Measurements from ENCODE around the gene RBM19. TPM values are rescaled to one million over a fixed set of nuclear protein-coding genes. Genes with fewer than 3 reads are reported as not detected.

The RBM19 gene
- total RNA-seq, 8 experiments from 2014 or later, result 9.0 to 51.7 (median 20.2) TPM

DNA sequence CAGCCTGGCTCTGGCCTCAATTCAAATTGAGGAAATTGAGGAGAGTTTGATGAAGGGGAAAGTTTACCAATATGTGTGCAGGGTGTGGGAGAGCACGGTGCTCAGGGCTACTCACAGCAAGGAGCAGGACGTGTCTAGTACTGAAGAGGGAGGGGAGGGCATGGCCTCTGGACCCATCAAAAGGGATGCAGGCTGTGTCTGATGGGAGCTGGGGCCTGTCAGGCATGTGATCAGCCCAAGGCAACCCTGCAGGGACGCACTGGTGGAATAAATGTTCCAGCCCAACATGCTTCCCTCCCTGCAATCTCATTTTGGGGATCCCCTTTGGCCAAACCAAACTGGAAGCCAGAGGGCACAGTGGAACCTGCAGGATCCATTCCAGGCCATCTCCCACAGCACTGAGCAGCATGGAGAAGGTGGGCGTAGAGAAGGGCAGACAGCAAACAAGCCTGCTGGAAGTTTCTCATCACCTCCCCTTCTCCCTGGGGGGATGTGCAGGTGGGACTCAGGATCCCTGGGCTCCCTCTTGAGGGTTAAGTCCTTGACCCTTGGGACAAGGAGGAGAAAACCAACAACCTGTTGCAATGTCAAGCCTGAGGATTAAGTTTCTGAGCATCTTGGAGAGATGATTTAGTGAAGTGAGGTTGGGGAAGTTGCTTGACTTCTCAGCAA lies 17.8 kb upstream of the RBM19 start:
- ATAC-seq (replicated peaks in 6 of 8), result no peak
- in situ Hi-C loops (cut with MboI; ENCODE audit: low pct_unique_long_range_greater_than_20kb in 2 of 9, low sequenced_read_pairs in 9 of 9, unreplicated experiment in 9 of 9), result loop anchor here in 6 of 9 experiments (10.0 to 25.0 kb wide), 3 partner anchors 528 to 1928 kb away; no protein-coding TSS in a partner anchor
- H3K4me1 ChIP-seq (replicated peaks in 1 of 2), result no peaks in the 10 kb centered on the region
- H3K27ac ChIP-seq, result no peak overlapping the region
- no peak overlapping the region for H3K4me3 ChIP-seq
- 0 to 55% (median 14%) methylated on average over 1 to 4 of the region's 4 CpGs; no CpG with 5 or more reads in 5 of the 10 experiments for WGBS, 10 experiments

DNA sequence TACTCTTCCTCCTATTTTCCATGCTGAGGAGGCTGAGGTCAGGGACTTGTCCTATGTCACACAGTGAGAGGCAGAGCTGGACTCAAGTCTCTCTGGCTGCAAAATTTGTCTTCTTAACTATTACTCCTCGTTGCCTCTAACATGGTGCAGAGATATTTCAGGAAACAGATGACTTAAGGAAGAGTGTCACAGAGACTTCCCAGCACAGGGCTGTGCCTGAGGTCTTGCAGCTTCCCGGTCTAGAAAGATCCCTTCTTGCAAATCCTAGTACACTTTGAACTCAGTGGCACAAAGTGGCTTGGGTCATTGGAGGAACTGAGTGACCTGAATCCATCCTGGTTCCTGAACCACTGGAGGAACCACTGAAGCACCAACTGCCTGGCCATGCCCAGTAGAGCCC lies 17.1 kb upstream of the RBM19 start:
- H3K27ac ChIP-seq, result no peak overlapping the region
- H3K4me1 ChIP-seq (replicated peaks in 1 of 2), result no peaks in the 10 kb centered on the region
- in situ Hi-C loops (cut with MboI; ENCODE audit: low pct_unique_long_range_greater_than_20kb in 2 of 9, low sequenced_read_pairs in 9 of 9, unreplicated experiment in 9 of 9), result loop anchor here in 6 of 9 experiments (10.0 to 25.0 kb wide), 3 partner anchors 529 to 1929 kb away; no protein-coding TSS in a partner anchor
- 0 to 70% (median 33%) methylated on average over 1 to 2 of the region's 2 CpGs; no CpG with 5 or more reads in 3 of the 10 experiments for WGBS, 10 experiments
- peak in 1 of 8 experiments; percentile 59 for ATAC-seq (replicated peaks in 6 of 8)
- H3K4me3 ChIP-seq, result no peak overlapping the region

DNA sequence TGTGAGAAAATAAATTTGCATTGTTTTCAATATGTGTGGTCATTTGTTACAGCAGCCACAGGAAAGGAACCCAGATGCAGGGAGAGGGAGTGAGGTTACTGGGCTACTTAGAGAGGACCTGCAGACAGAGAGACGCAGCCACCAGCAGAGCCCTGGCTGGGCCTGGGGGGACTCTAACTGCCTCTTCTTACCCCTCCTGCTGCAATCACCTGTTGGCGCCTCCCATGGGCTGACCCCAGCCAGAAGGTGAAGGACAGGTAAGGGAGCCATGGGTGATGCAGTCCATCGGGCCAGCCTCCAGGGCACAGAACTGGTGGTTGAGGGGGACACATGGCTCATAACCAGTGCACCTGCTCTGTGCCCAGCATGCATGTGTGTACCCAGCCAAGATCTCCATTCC lies 15.8 kb upstream of the RBM19 start:
- in situ Hi-C loops (cut with MboI; ENCODE audit: low pct_unique_long_range_greater_than_20kb in 2 of 9, low sequenced_read_pairs in 9 of 9, unreplicated experiment in 9 of 9), result loop anchor here in 6 of 9 experiments (10.0 to 25.0 kb wide), 3 partner anchors 530 to 1930 kb away; no protein-coding TSS in a partner anchor
- WGBS, 10 experiments, result 60 to 100% (median 100%) methylated on average over 1 to 2 of the region's 3 CpGs; no CpG with 5 or more reads in 4 of the 10 experiments
- ATAC-seq (replicated peaks in 6 of 8), result no peak

DNA sequence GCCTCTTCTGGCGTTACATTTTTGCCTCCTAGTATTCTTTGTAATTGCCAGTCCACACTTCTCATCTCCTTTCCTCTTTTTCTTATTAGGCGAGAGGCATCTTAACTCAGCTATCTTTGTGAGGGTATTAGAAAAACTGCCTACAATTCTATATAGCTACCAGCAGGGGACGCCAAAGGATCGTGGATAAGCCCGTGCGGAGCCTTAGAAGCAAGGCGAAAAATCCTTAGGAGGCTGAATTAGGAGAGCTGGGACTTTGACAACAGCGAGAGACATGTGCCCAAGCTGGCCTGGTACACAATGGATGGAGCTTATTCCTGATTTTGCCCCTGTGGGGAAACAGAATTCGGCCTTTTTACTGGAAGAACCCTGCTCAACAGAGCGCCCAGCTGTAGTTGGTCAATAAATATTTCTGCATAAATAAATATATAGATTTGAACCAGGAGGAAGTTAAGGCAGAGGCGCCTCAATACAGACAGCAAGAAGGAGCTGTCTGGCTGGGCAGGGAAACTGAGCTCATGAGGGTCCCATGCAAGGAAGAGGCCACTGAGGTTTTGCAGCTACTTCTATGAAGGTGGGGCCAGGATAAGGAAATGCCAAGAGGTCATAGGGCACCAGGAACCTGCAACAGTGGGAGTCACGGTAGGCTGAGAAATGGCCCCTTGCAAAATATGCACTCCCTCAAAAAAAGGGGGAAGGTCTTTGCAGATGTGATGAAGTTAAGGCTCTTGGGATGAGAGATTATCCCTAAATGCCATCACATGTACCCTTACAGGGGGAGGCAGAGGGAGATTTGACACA lies 14.6 kb upstream of the RBM19 start:
- WGBS, 10 experiments, result 0 to 47% (median 12%) methylated on average over 1 to 10 of the region's 12 CpGs; no CpG with 5 or more reads in 1 of the 10 experiments
- ATAC-seq (replicated peaks in 6 of 8), result peak; percentile 54 to 85 (median 60)
- in situ Hi-C loops (cut with MboI; ENCODE audit: low pct_unique_long_range_greater_than_20kb in 2 of 9, low sequenced_read_pairs in 9 of 9, unreplicated experiment in 9 of 9), result loop anchor here in 6 of 9 experiments (10.0 to 25.0 kb wide), 3 partner anchors 532 to 1932 kb away; no protein-coding TSS in a partner anchor
- no peak overlapping the region for H3K27ac ChIP-seq
- no peaks in the 10 kb centered on the region for H3K4me1 ChIP-seq (replicated peaks in 1 of 2)
- H3K4me3 ChIP-seq, result no peak overlapping the region

More for the DNA sequence above, 15.8 kb upstream of the RBM19 start:
- Histone ChIP-seq H3K4me1 (replicated peaks in 1 of 2) (no peaks in the 10 kb centered on the region), H3K27ac (no peak overlapping the region), H3K4me3 (no peak overlapping the region)

DNA sequence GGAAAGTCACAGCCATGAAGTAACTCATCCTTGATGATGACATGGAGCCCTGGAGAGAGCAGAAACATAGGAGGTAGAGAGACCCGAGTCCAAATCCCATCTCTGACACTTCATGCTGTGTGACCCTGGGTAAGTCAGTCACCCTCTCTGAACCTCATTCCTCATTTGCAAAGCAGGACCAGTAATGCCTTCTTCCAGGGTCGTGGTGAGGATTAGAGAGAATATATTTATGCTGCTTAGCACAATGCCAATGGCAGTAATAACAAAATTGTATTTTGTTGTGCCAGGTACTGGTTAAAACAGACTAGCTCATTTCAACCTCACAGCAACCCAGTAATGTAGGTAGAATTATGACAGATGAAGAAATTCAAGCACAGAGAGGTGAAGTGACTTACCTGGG lies 13.9 kb upstream of the RBM19 start:
- no peak overlapping the region for H3K4me3 ChIP-seq
- no peak overlapping the region for H3K27ac ChIP-seq
- in situ Hi-C loops (cut with MboI; ENCODE audit: low pct_unique_long_range_greater_than_20kb in 2 of 9, low sequenced_read_pairs in 9 of 9, unreplicated experiment in 9 of 9), result loop anchor here in 6 of 9 experiments (10.0 to 25.0 kb wide), 3 partner anchors 532 to 1932 kb away; no protein-coding TSS in a partner anchor
- no peak for ATAC-seq (replicated peaks in 6 of 8)
- 0 to 42% (median 13%) methylated on average over 1 to 2 of the region's 2 CpGs; no CpG with 5 or more reads in 3 of the 10 experiments for WGBS, 10 experiments
- H3K4me1 ChIP-seq (replicated peaks in 1 of 2), result no peaks in the 10 kb centered on the region

DNA sequence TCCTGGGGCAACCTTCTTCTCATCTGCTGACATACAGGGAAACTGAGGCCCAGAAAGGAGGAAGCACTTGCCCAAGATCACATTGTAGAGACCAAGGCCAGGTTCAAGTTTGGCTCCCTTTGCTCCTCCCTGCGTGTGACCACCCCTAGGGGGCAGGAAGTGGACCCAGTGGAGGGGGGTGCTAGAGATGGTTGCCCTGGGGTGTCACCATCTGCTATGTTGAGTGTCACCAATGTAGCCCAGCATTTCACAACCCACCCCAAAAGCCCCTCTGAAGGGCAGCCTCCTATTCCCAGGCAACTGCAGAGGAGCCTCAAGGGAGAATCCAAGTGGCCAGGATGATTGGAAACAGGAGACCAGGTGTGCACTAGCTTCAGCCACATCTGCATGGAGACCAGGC lies 12.0 kb upstream of the RBM19 start:
- Histone ChIP-seq H3K27ac (no peak overlapping the region), H3K4me1 (replicated peaks in 1 of 2) (no peaks in the 10 kb centered on the region), H3K4me3 (no peak overlapping the region)
- in situ Hi-C loops (cut with MboI; ENCODE audit: low pct_unique_long_range_greater_than_20kb in 2 of 9, low sequenced_read_pairs in 9 of 9, unreplicated experiment in 9 of 9), result loop anchor here in 5 of 9 experiments (25.0 kb wide), 2 partner anchors 534 to 1934 kb away; no protein-coding TSS in a partner anchor
- no peak for ATAC-seq (replicated peaks in 6 of 8)
- WGBS, 10 experiments, result 0 to 60% methylated on average over 1 of the region's 1 CpG; no CpG with 5 or more reads in 8 of the 10 experiments

DNA sequence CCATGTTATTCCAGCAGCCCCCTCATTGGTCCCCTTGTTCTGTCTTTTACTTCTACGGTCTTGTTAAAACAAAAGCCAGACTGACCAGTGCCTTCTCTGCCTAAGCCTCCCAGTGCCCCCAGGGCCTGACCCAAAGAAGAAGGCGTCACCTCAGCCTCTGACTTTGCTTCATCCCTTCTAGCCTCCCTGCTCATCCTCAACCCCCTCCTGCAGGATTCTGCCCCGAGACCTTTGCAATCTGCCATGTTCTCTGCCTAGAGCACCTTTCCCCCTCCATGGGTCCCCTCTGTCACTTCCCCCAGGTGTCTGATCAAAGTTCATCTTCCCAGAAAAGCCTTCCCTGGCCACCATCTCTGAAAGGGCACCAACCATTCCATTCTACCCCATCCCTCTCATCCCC lies 7.9 kb upstream of the RBM19 start:
- WGBS, 10 experiments, result 0 to 73% (median 43%) methylated on average over 1 to 3 of the region's 3 CpGs; no CpG with 5 or more reads in 2 of the 10 experiments
- Histone ChIP-seq H3K4me3 (no peak overlapping the region), H3K27ac (no peak overlapping the region), H3K4me1 (replicated peaks in 1 of 2) (no peaks in the 10 kb centered on the region)
- no peak for ATAC-seq (replicated peaks in 6 of 8)
- in situ Hi-C loops (cut with MboI; ENCODE audit: low pct_unique_long_range_greater_than_20kb in 2 of 9, low sequenced_read_pairs in 9 of 9, unreplicated experiment in 9 of 9), result no loop called here

DNA sequence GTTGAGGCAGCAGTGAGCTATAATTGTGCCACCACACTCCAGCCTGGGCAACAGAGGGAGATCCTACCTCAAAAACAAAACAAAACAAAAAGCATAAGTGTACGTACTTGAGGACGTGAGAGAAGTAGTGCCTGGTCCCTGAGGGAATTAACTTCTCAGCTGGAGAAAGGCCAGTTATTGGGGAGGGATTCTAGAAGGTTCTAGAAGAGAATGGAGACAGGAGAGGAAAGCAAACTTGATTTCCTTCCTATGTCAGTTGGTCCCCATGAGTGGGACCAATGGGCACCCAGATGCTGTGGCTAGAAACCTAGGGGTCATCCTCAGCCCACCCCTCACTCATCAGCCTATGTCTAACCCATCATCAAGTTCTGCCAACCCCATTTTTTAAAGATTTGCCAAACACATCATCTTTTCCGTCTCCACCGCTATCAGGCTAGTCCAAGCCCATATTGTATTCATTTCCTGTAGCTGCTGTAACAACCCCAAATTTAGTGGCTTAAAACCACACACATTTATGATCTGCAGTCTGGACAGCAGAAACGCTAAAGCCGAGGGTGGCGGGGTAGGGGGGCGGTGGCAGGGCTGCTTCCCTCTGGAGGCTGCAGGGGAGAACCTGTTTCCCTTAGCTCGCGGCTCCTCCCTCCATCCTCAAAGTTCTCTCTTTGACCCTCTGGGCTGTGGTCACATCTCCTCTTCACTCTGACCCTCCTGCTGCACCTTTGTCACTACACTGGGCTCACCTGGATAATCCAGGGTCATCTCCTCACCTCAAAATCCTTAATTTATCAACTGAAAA lies 7.2 kb upstream of the RBM19 start:
- in situ Hi-C loops (cut with MboI; ENCODE audit: low pct_unique_long_range_greater_than_20kb in 2 of 9, low sequenced_read_pairs in 9 of 9, unreplicated experiment in 9 of 9), result no loop called here
- 0 to 100% (median 70%) methylated on average over 1 to 6 of the region's 10 CpGs; no CpG with 5 or more reads in 1 of the 10 experiments for WGBS, 10 experiments

DNA sequence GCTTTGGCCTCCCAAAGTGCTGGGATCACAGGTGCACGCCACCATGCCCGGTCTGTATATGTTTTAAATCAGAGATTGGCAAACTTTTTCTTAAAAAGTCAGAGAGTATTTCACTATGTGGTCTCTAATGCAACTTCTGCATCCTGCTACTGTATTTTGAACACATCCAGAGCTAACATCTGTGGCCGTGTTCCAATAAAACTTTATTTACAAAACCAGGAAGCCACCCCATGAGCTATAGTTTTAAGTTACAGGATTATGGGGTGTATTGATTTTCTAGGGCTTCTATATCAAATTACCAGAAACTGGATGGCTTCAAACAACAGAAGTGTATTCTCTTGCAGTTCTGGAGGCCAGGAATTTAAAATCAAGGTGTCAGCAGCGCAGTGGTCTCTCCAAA lies 5.3 kb upstream of the RBM19 start:
- H3K4me3 ChIP-seq, result no peak overlapping the region
- ATAC-seq (replicated peaks in 6 of 8), result no peak
- in situ Hi-C loops (cut with MboI; ENCODE audit: low pct_unique_long_range_greater_than_20kb in 2 of 9, low sequenced_read_pairs in 9 of 9, unreplicated experiment in 9 of 9), result no loop called here
- 50 to 100% (median 80%) methylated on average over 1 to 3 of the region's 4 CpGs; no CpG with 5 or more reads in 3 of the 10 experiments for WGBS, 10 experiments
- peaks cover 0 to 2% of the 10 kb centered on the region in 2 donors for H3K4me1 ChIP-seq (replicated peaks in 1 of 2)
- no peak overlapping the region for H3K27ac ChIP-seq

More for the DNA sequence above, 7.2 kb upstream of the RBM19 start:
- no peak for ATAC-seq (replicated peaks in 6 of 8)
- no peaks in the 10 kb centered on the region for H3K4me1 ChIP-seq (replicated peaks in 1 of 2)
- H3K4me3 ChIP-seq, result no peak overlapping the region
- H3K27ac ChIP-seq, result no peak overlapping the region

DNA sequence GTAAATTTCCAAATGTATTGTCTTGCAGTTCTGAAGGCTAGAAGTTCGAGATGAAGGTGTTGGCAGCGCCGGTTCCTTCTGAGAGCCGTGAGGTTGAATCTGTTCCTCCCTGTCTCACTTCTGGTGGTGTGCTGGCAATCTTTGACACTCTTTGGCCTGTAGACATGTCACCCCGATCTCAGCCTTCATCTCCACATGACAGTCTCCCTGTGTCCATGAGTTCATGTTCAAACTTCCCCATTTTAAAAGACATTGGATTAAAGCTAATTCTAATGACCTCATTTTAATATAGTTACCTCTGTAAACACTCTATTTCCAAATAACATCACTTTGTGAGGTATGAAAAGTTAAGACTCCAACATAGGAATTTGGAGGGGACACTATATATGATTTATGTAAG lies 4.1 kb upstream of the RBM19 start:
- no peak overlapping the region for H3K27ac ChIP-seq
- in situ Hi-C loops (cut with MboI; ENCODE audit: low pct_unique_long_range_greater_than_20kb in 2 of 9, low sequenced_read_pairs in 9 of 9, unreplicated experiment in 9 of 9), result no loop called here
- ATAC-seq (replicated peaks in 6 of 8), result no peak
- H3K4me3 ChIP-seq, result no peak overlapping the region
- peaks cover 3 to 5% of the 10 kb centered on the region in 2 donors for H3K4me1 ChIP-seq (replicated peaks in 1 of 2)
- 30 to 81% (median 76%) methylated on average over 1 to 5 of the region's 5 CpGs; no CpG with 5 or more reads in 3 of the 10 experiments for WGBS, 10 experiments

DNA sequence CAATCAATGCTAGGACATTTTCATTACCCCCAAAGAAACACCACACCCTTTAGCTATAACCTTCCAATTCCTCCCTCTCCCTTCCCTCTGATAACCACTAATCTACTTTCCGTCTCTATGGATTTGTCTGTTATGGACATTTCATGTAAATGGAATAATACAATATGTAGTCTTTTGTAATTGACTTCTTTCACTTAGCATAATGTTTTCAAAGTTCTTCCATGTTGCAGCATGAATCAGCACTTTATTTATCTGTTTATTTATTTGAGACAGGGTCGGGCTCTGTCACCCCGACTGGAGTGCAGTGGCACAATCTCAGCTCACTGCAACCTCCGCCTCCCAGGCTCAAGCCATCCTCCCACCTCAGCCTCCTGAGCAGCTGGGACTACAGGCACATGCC lies 1.2 kb upstream of the RBM19 start:
- Histone ChIP-seq H3K27ac (no peak overlapping the region), H3K4me1 (replicated peaks in 1 of 2) (peaks cover 7 to 10% of the 10 kb centered on the region in 2 donors), H3K4me3 (no peak overlapping the region)
- WGBS, 10 experiments, result 42 to 100% (median 80%) methylated on average over 1 to 4 of the region's 4 CpGs; no CpG with 5 or more reads in 1 of the 10 experiments
- ATAC-seq (replicated peaks in 6 of 8), result peak in 1 of 8 experiments; percentile 5
- in situ Hi-C loops (cut with MboI; ENCODE audit: low pct_unique_long_range_greater_than_20kb in 2 of 9, low sequenced_read_pairs in 9 of 9, unreplicated experiment in 9 of 9), result no loop called here

DNA sequence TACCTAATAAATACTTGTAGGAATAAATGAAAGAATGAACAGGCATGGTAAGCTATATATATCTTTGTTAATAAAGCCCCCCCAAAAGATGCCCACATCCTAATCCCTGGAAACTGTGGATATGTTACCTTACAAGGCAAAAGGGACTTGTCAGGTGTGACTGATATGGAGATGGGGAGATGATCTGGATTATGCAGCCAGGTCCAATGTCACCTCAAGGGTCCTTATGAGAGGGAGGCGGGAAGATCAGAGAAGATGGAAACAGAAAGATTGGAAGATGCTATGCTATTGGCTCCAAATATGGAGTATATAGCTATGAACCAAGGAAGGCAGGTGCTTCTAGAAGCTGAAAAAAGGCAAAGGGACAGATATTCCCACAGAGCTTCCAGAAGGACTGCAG lies 3.4 kb downstream of the RBM19 start:
- ATAC-seq (replicated peaks in 6 of 8), result no peak
- WGBS, 10 experiments, result 86 to 100% (median 100%) methylated on average over 1 of the region's 1 CpG; no CpG with 5 or more reads in 7 of the 10 experiments
- no peak overlapping the region for H3K27ac ChIP-seq
- H3K4me1 ChIP-seq (replicated peaks in 1 of 2), result peaks cover 7 to 10% of the 10 kb centered on the region in 2 donors
- no peak overlapping the region for H3K4me3 ChIP-seq
- in situ Hi-C loops (cut with MboI; ENCODE audit: low pct_unique_long_range_greater_than_20kb in 2 of 9, low sequenced_read_pairs in 9 of 9, unreplicated experiment in 9 of 9), result no loop called here

Data from motor neuron (in vitro differentiated cells).